ENCODE results near the gene REG1A.

REG1A gene

GRCh38 chr2:79171348-79171958 is 51.2 kb downstream of the REG1A start:
- Histone ChIP-seq H3K27me3 (no peaks in the 10 kb centered on the region), H3K27ac (no peak overlapping the region)

More at GRCh38 chr2:79171348-79171958, 51.2 kb downstream of the REG1A start:
- Histone ChIP-seq H3K36me3 (no peaks in the 10 kb centered on the region), H3K4me1 (ENCODE audit: control insufficient read depth in 1 of 2, insufficient read depth in 1 of 2, low read depth in 1 of 2, low read length in 1 of 2) (no peaks in the 10 kb centered on the region), H3K4me3 (ENCODE audit: low read depth in 1 of 2, low read length in 1 of 2) (no peak overlapping the region), H3K9me3 (no peaks in the 10 kb centered on the region)
- TF ChIP-seq, protein P1, sequence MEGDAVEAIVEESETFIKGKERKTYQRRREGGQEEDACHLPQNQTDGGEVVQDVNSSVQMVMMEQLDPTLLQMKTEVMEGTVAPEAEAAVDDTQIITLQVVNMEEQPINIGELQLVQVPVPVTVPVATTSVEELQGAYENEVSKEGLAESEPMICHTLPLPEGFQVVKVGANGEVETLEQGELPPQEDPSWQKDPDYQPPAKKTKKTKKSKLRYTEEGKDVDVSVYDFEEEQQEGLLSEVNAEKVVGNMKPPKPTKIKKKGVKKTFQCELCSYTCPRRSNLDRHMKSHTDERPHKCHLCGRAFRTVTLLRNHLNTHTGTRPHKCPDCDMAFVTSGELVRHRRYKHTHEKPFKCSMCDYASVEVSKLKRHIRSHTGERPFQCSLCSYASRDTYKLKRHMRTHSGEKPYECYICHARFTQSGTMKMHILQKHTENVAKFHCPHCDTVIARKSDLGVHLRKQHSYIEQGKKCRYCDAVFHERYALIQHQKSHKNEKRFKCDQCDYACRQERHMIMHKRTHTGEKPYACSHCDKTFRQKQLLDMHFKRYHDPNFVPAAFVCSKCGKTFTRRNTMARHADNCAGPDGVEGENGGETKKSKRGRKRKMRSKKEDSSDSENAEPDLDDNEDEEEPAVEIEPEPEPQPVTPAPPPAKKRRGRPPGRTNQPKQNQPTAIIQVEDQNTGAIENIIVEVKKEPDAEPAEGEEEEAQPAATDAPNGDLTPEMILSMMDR (IDR thresholded peaks at IDR 0.05): no peak
